Muscle of leg (tissue), 11 donors: ENCODE results near the gene CASZ1. TPM values are rescaled to one million over a fixed set of nuclear protein-coding genes. Genes with fewer than 3 reads are reported as not detected.

ENCODE experiments used
- DNase-seq: peaks from one replicate; pipeline ENCODE4 v3.0.0; 2013
- H3K27ac ChIP-seq: one replicate; pipeline ENCODE4 v1.5.1; 2013; ENCODE audit warnings: mild to moderate bottlenecking, low read length, control low read depth
- H3K27me3 ChIP-seq: one replicate; pipeline ENCODE4 v1.6.1; 2013; ENCODE audit warnings: low read length; ENCODE audit not compliant: control insufficient read depth, insufficient read depth
- H3K36me3 ChIP-seq: one replicate; pipeline ENCODE4 v1.6.1; 2013; ENCODE audit warnings: low read length; ENCODE audit not compliant: control insufficient read depth, insufficient read depth
- H3K4me1 ChIP-seq: one replicate; pipeline ENCODE4 v1.6.1; 2013; ENCODE audit warnings: low read length; ENCODE audit not compliant: control insufficient read depth, insufficient read depth
- H3K4me3 ChIP-seq: one replicate; pipeline ENCODE4 v1.5.1; 2013; ENCODE audit warnings: low read length, control low read depth
- H3K9me3 ChIP-seq: replicated peaks from 2 replicates; pipeline ENCODE4 v1.6.1; 2013; ENCODE audit warnings: low read depth, low read length; ENCODE audit not compliant: control insufficient read depth
- WGBS: methylation state at CpG from one replicate; pipeline ENCODE4 v1.1.5; 2013; ENCODE audit warnings: missing lambda C conversion rate; ENCODE audit not compliant: insufficient coverage; 5-methylcytosine and 5-hydroxymethylcytosine counted together
- polyA plus RNA-seq, 8 donors: library from polyadenylated mRNA; unstranded; fragments of 120-200 nt; gene quantifications; one replicate each; pipeline versions ENCODE4 v1.2.1 to v1.2.3, GENCODE V29; 2013; ENCODE audit warnings: inconsistent platforms in 1 of 8, low replicate concordance in 1 of 8; ENCODE audit not compliant: insufficient read length in 8 of 8, insufficient read depth in 1 of 8
- total RNA-seq: library from RNA; stranded (reverse); fragments of 120-200 nt; gene quantifications from one replicate; pipeline ENCODE4 v1.2.4, GENCODE V29; 2013

The CASZ1 gene
- total and polyA plus RNA-seq, 9 donors = 30.8 to 68.4 (median 45.3) TPM

GRCh38 chr1:10824821-10825540 is 28.5 kb upstream of the CASZ1 start:
- Histone ChIP-seq H3K27ac (no peak overlapping the region), H3K27me3 (peaks cover 39% of the 10 kb centered on the region), H3K4me3 (no peak overlapping the region), H3K4me1 (peaks cover 10% of the 10 kb centered on the region), H3K36me3 (no peaks in the 10 kb centered on the region), H3K9me3 (no peaks in the 10 kb centered on the region)
- no peak for DNase-seq
- 60% methylated on average over 15 of the region's 19 CpGs for WGBS

- Histone ChIP-seq H3K4me3 (no peak overlapping the region), H3K4me1 (peaks cover 10% of the 10 kb centered on the region), H3K9me3 (no peaks in the 10 kb centered on the region), H3K27ac (no peak overlapping the region), H3K27me3 (peaks cover 30% of the 10 kb centered on the region), H3K36me3 (no peaks in the 10 kb centered on the region)
- DNase-seq = no peak
- 72% methylated on average over 9 of the region's 14 CpGs for WGBS
These were observed 26.6 kb upstream of the CASZ1 start for GRCh38 chr1:10823000-10823401.

GRCh38 chr1:10821388-10821787 is 24.9 kb upstream of the CASZ1 start:
- Histone ChIP-seq H3K4me1 (peaks cover 10% of the 10 kb centered on the region), H3K36me3 (no peaks in the 10 kb centered on the region), H3K27ac (no peak overlapping the region), H3K9me3 (no peaks in the 10 kb centered on the region), H3K4me3 (no peak overlapping the region), H3K27me3 (peaks cover 16% of the 10 kb centered on the region)
- no peak for DNase-seq
- WGBS = 77% methylated on average over 1 of the region's 2 CpGs

GRCh38 chr1:10820422-10820821 is 24.0 kb upstream of the CASZ1 start:
- H3K9me3 ChIP-seq = no peaks in the 10 kb centered on the region
- no peak overlapping the region for H3K27ac ChIP-seq
- H3K4me1 ChIP-seq = peaks cover 10% of the 10 kb centered on the region
- no peaks in the 10 kb centered on the region for H3K36me3 ChIP-seq
- no peak overlapping the region for H3K4me3 ChIP-seq
- DNase-seq = no peak
- 29% methylated on average over 3 of the region's 7 CpGs for WGBS
- peaks cover 16% of the 10 kb centered on the region for H3K27me3 ChIP-seq

GRCh38 chr1:10819198-10819901 is 22.9 kb upstream of the CASZ1 start:
- peaks cover 10% of the 10 kb centered on the region for H3K4me1 ChIP-seq
- WGBS = 63% methylated on average over 4 of the region's 13 CpGs

GRCh38 chr1:10818262-10819197 is 22.1 kb upstream of the CASZ1 start:
- 80% methylated on average over 13 of the region's 17 CpGs for WGBS
- H3K36me3 ChIP-seq = no peaks in the 10 kb centered on the region
- no peak for DNase-seq
- H3K27me3 ChIP-seq = peaks cover 15% of the 10 kb centered on the region
- no peaks in the 10 kb centered on the region for H3K9me3 ChIP-seq
- H3K4me3 ChIP-seq = no peak overlapping the region
- H3K27ac ChIP-seq = no peak overlapping the region
- H3K4me1 ChIP-seq = peaks cover 10% of the 10 kb centered on the region

More at GRCh38 chr1:10819198-10819901, 22.9 kb upstream of the CASZ1 start:
- no peak for DNase-seq
- Histone ChIP-seq H3K4me3 (no peak overlapping the region), H3K27me3 (peaks cover 16% of the 10 kb centered on the region), H3K36me3 (no peaks in the 10 kb centered on the region), H3K9me3 (no peaks in the 10 kb centered on the region), H3K27ac (no peak overlapping the region)

- WGBS = 65% methylated on average over 8 of the region's 13 CpGs
- H3K36me3 ChIP-seq = no peaks in the 10 kb centered on the region
- H3K9me3 ChIP-seq = no peaks in the 10 kb centered on the region
- H3K4me3 ChIP-seq = no peak overlapping the region
- peaks cover 18% of the 10 kb centered on the region for H3K27me3 ChIP-seq
- no peak overlapping the region for H3K27ac ChIP-seq
- DNase-seq = no peak
- no peaks in the 10 kb centered on the region for H3K4me1 ChIP-seq
These were observed 20.4 kb upstream of the CASZ1 start for GRCh38 chr1:10816743-10817369.

GRCh38 chr1:10816233-10816632 is 19.8 kb upstream of the CASZ1 start:
- Histone ChIP-seq H3K27ac (no peak overlapping the region), H3K36me3 (no peaks in the 10 kb centered on the region), H3K27me3 (peaks cover 18% of the 10 kb centered on the region), H3K4me1 (no peaks in the 10 kb centered on the region), H3K4me3 (no peak overlapping the region), H3K9me3 (no peaks in the 10 kb centered on the region)
- 80% methylated on average over 7 of the region's 7 CpGs for whole genome bisulfite sequencing
- DNase-seq = no peak

GRCh38 chr1:10815858-10816195 is 19.4 kb upstream of the CASZ1 start:
- no peaks in the 10 kb centered on the region for H3K36me3 ChIP-seq
- no peaks in the 10 kb centered on the region for H3K9me3 ChIP-seq
- no peaks in the 10 kb centered on the region for H3K4me1 ChIP-seq
- no peak overlapping the region for H3K4me3 ChIP-seq
- DNase-seq = no peak
- 80% methylated on average over 1 of the region's 5 CpGs for whole genome bisulfite sequencing
- H3K27me3 ChIP-seq = peaks cover 18% of the 10 kb centered on the region
- no peak overlapping the region for H3K27ac ChIP-seq
